KBM-7 (cell line): ENCODE results near the gene MAN1B1.

Experiments
- DNase-seq: peaks from one replicate; pipeline ENCODE4 v3.0.0-alpha.2; 2015
- in situ Hi-C: fragments of 300-500 bp; cut with MboI; formaldehyde crosslinking; loops from 2 replicates; pipeline ENCODE4 v1.14.3; 2020; ENCODE audit warnings: low sequenced_read_pairs, low pct_unique_long_range_greater_than_20kb, mixed read lengths

The MAN1B1 gene

GRCh38 chr9:137066096-137066861 lies 20.5 kb upstream of the MAN1B1 start:
- DNase-seq: no peak
- in situ Hi-C loops: no loop called here

DNA sequence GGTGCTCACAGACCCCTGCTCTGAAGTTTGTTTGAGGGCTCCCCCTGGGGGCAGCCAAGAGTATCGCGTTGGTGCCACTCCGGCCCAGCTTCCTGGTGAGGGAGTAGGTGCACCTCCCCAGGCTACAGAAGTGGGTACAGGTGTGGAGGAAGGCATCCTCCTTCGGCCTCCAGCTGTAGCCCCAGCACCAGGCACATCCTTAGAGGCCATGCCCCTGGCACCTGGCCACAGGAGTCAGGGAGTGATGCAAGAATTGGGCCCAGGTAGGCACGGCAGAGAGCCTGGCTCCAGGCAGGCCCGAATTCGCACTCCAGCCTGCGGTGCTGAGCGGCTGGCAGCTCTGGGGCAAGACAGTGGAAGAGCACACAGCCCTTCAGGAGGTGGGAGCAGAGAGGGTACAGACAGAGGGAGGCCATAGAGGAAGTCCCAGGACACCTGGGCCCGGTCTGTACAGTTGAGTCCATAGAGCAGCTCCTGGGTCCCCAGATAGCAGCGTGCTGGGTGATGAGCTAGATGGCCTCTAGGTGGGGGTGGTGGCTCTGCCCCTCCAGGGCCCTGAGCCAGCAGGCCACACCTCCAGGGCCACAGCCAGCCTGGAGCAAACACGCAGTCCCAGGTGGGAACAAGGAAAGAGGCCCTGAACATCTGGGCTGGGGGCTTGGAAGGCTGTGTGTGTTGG lies 18.8 kb upstream of the MAN1B1 start:
- DNase-seq: peak; percentile 91
- in situ Hi-C loops: no loop called here

GRCh38 chr9:137068539-137069507 lies 18.0 kb upstream of the MAN1B1 start:
- in situ Hi-C loops: no loop called here
- no peak for DNase-seq

DNA sequence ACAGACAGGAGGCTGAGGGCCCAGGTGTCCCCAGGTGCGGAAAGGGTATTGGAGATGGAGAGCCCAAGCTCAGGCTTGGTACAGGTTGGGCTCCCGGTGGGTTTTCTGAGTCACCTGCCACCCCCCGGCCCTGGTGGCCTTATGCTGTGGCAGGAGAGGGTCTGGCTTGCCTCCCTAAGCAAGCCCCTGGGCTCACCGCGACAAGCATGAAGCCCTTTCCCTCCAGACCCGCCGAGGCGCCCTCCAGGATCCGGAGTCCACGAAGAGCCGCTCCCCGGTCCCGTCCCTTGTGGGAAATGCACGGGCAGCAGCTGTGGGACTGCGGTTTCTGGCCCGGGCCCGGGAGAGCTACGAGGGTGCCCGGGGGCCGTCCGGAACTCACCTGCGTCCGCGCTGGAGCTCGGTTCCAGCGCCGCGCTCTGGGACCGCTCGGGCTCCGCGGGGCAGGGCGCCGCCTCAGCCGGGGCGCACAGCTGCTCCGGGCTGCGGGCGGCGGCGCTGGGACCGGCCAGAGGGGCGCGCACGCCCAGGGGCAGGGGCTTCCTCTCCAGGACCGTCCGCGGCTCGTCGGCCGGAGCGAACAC lies 17.2 kb upstream of the MAN1B1 start:
- DNase-seq: no peak

GRCh38 chr9:137070201-137070905 lies 16.4 kb upstream of the MAN1B1 start, which contains the start of gene SAPCD2:
Gene SAPCD2 (minus strand): TSS chr9:137070557. CDS start chr9:137070460, 97 bp downstream.
- DNase-seq: peak; percentile 98
- in situ Hi-C loops: no loop called here

More for the DNA sequence above, 17.2 kb upstream of the MAN1B1 start:
- in situ Hi-C loops: no loop called here

DNA sequence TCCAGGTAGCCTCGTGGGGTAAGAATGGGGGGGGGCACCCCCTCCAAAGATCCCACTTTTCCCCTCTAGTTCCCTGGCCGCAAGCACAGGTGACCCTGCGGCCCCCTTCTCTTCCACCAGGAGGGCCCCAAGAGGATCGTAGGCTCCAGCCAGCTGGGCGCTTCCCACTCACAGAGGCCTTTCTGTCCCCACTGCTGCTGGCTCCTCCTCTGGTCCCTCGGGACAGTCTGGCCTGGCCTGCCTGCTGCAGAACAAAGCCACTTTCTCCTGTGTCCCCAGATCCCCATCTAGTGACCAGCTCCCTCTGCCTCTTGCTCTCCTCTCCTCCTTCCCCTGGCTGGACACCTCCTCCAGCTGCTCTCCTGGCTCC lies 15.9 kb upstream of the MAN1B1 start:
- DNase-seq: no peak
- in situ Hi-C loops: no loop called here

- in situ Hi-C loops: no loop called here
- DNase-seq: no peak
Observed at GRCh38 chr9:137071282-137071681, 15.5 kb upstream of the MAN1B1 start.

- in situ Hi-C loops: no loop called here
- DNase-seq: no peak
Observed at GRCh38 chr9:137073992-137074399, 12.8 kb upstream of the MAN1B1 start.

GRCh38 chr9:137074657-137075274 lies 12.0 kb upstream of the MAN1B1 start:
- in situ Hi-C loops: no loop called here

DNA sequence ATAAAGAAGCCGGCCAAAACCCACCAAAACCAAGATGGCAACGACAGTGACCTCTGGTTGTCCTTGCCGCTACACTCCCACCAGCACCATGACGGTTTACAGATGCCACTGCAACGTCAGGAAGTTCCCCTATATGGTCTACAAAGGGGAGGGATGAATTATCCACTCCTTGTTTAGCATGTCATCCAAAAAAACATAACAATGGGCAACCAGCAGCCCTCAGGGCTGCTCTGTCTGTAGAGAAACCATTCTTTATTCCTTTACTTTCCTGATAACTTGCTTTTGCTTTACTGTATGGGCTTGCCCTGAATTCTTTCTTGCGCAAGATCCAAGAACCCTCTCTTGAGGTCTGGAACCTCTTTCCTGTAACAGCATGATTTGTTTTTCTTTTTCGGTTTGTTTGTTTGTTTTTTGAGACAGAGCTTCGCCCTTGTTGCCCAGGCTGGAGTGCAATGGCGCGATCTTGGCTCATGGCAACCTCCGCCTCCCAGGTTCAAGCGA lies 11.5 kb upstream of the MAN1B1 start:
- DNase-seq: no peak
- in situ Hi-C loops: no loop called here

More at GRCh38 chr9:137074657-137075274, 12.0 kb upstream of the MAN1B1 start:
- DNase-seq: no peak

DNA sequence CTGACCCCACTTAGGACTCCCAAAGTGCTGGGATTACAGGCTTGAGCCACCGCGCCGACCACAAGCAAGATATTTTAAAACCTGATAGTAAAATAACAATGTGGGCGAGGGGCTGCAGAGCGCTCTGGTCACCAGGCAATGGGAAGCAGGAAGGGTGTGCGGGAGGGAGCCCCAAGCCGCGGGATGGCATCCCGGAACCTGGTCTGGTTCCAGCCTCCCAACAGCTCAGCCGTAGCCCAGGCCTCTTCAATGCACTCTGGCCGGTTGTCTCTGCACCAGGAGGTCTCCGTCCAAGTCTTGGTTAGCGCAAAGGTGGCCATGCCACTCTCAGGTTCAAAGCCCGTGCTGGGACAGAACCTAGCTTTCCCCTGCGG lies 10.2 kb upstream of the MAN1B1 start:
- in situ Hi-C loops: no loop called here
- no peak for DNase-seq

DNA sequence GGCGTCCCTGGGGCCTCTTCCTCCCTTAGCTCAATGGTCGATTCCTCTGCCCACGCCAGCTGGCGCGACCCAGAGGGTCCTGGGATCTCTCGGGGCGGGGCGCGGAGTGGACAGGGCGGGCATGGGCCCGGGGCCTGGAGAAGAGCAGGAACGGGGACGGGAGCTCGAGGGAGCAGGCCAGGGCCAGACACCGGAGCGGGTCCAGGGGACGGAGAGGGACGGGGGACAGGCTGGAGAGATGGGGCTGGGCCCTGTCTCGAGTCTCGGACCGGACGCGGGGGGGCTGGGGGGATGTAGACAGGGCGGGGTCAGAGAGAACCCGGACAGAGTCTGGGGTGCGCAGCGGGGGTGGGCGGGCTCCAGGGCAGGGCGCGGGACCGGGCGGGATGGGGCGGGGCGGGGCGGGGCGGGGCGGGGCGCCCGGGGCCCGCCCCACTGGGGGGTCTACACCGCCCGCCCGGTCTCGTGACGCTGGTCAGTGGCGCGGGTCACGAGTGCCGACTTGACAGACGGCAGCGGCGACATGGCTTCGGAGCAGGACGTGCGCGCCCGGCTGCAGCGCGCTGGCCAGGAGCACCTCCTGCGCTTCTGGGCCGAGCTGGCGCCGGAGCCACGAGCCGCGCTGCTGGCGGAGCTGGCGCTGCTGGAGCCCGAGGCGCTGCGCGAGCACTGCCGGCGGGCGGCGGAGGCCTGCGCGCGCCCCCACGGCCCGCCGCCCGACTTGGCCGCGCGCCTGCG lies 9.6 kb upstream of the MAN1B1 start, which contains the start of gene UAP1L1:
Gene UAP1L1, plus strand, starts transcription at position 508 of the 738 bp plus-strand sequence. Its CDS starts 16 bp downstream, at position 524.
- no peak for DNase-seq
- in situ Hi-C loops: no loop called here

GRCh38 chr9:137077758-137078693 lies 8.8 kb upstream of the MAN1B1 start:
- in situ Hi-C loops: no loop called here
- DNase-seq: no peak

DNA sequence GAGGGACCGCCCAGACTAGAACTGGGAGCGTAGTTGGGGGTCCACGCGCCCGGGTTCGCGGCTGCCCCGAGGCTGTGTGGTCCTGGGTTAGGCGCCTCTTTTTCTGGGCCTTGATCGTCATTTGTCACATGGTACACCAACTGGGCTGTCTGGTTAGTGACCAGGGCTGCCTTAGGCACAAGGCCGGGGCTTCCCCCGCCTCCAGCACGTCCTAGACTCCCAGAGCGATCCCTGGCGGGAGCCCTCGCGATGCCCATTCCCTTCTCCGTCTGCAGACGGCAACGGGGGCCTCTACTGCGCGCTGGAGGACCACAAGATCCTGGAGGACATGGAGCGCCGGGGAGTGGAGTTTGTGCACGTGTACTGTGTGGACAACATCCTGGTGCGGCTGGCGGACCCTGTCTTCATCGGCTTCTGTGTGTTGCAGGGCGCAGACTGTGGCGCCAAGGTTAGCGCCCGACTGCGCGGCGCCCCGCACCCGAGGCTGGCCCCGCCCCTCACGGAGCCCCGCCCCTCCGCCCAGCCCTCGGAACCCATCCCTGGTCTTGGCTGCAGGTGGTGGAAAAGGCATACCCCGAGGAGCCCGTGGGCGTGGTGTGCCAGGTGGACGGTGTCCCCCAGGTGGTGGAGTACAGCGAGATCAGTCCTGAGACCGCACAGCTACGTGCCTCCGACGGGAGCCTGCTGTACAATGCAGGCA lies 7.9 kb upstream of the MAN1B1 start:
- no peak for DNase-seq

GRCh38 chr9:137079401-137079787 lies 7.4 kb upstream of the MAN1B1 start:
- no peak for DNase-seq
- in situ Hi-C loops: no loop called here

More for the DNA sequence above, 7.9 kb upstream of the MAN1B1 start:
- in situ Hi-C loops: no loop called here
